H1 (cell line): ENCODE data around the gene ALDH1A3. TPM values are rescaled to one million over a fixed set of nuclear protein-coding genes. Genes with fewer than 3 reads are reported as not detected.

Source experiments
- CTCF ChIA-PET: fragments of 300-600 bp; sonication (Branson Sonifier 250); formaldehyde crosslinking; loops from one replicate; lab custom pipeline; 2021; ENCODE audit not compliant: partially characterized antibody; lab: Charles Lee
- POLR2A ChIA-PET: fragments of 300-600 bp; sonication (Branson Sonifier 250); formaldehyde crosslinking; loops from one replicate; lab custom pipeline; 2021; ENCODE audit warnings: inconsistent platforms; ENCODE audit not compliant: partially characterized antibody; lab: Charles Lee
- DNase-seq, 2 experiments: peaks; one replicate each; pipeline versions ENCODE4 v3.0.0 to v3.0.0-alpha.2; 2010 to 2022; ENCODE audit warnings: low spot score in 2 of 2, low read depth in 1 of 2, mixed read lengths in 1 of 2
- FAIRE-seq: peaks from 2 replicates; lab custom pipeline; 2011; peaks lifted over from hg19 to GRCh38; lab: Jason Lieb, UNC
- H2AFZ ChIP-seq: 2 replicates; pipeline ENCODE4 v1.8.1; 2012; ENCODE audit warnings: low read length, inconsistent platforms
- H2AK5ac ChIP-seq: 2 replicates; pipeline ENCODE4 v1.6.1; 2013; ENCODE audit warnings: low read depth, low read length
- H2BK120ac ChIP-seq: replicated peaks from 2 replicates; pipeline ENCODE3; 2013; ENCODE audit warnings: low read depth, low read length, inconsistent platforms
- H2BK12ac ChIP-seq: 2 replicates; pipeline ENCODE4 v1.6.1; 2013; ENCODE audit warnings: low read depth, low read length
- H2BK15ac ChIP-seq: 2 replicates; pipeline ENCODE4 v1.6.1; 2013; ENCODE audit warnings: low read length
- H2BK20ac ChIP-seq: 2 replicates; pipeline ENCODE4 v1.6.1; 2013; ENCODE audit warnings: low read length
- H2BK5ac ChIP-seq: 2 replicates; pipeline ENCODE4 v1.6.1; 2013; ENCODE audit warnings: low read depth, low read length
- H3K14ac ChIP-seq: 2 replicates; pipeline ENCODE4 v1.6.1; 2013; ENCODE audit warnings: inconsistent platforms; ENCODE audit not compliant: insufficient read length
- H3K18ac ChIP-seq: 2 replicates; pipeline ENCODE4 v1.6.1; 2013; ENCODE audit warnings: low read length; ENCODE audit errors: extremely low read depth
- H3K23ac ChIP-seq: 2 replicates; pipeline ENCODE4 v1.6.1; 2013; ENCODE audit warnings: inconsistent platforms; ENCODE audit not compliant: insufficient read length
- H3K23me2 ChIP-seq: 2 replicates; pipeline ENCODE4 v1.6.1; 2013; ENCODE audit warnings: low read depth, low read length
- H3K27ac ChIP-seq: 2 replicates; pipeline ENCODE4 v1.6.1; 2011; ENCODE audit warnings: low read depth, low read length, inconsistent platforms
- H3K27me3 ChIP-seq, 4 experiments: replicated peaks in 1 of 4; 1 replicate in 1 of 4; 2 replicates in 3 of 4; pipeline versions ENCODE4 v1.6.1 to v1.8.1; 2011 to 2013; ENCODE audit warnings: low read length in 3 of 4, mild to moderate bottlenecking in 3 of 4, inconsistent platforms in 2 of 4, mixed read lengths in 2 of 4, moderate library complexity in 1 of 4; ENCODE audit not compliant: control insufficient read depth in 3 of 4, insufficient read depth in 3 of 4; ENCODE audit errors: extremely low read depth in 1 of 4
- H3K36me3 ChIP-seq, 4 experiments: 2 replicates each; pipeline versions ENCODE4 v1.6.1 to v1.8.1; 2011 to 2013; ENCODE audit warnings: mild to moderate bottlenecking in 4 of 4, low read length in 3 of 4, moderate library complexity in 2 of 4, control low read depth in 1 of 4, inconsistent platforms in 1 of 4; ENCODE audit not compliant: insufficient read depth in 4 of 4, control insufficient read depth in 2 of 4
- H3K4ac ChIP-seq: replicated peaks from 2 replicates; pipeline ENCODE3; 2013; ENCODE audit warnings: low read length, low read depth, mixed read lengths, inconsistent platforms; ENCODE audit not compliant: insufficient read length
- H3K4me1 ChIP-seq, 4 experiments: replicated peaks in 1 of 4; 1 replicate in 1 of 4; 2 replicates in 3 of 4; pipeline versions ENCODE4 v1.6.1 to v1.8.1; 2011 to 2013; ENCODE audit warnings: low read length in 3 of 4, inconsistent platforms in 2 of 4, mixed read lengths in 1 of 4; ENCODE audit not compliant: insufficient read depth in 4 of 4, control insufficient read depth in 3 of 4
- H3K4me2 ChIP-seq, 2 experiments: 2 replicates each; pipeline versions ENCODE4 v1.6.1 to v1.8.1; 2011 to 2013; ENCODE audit warnings: low read depth in 2 of 2, low read length in 2 of 2, control low read depth in 1 of 2, inconsistent platforms in 1 of 2, mild to moderate bottlenecking in 1 of 2; ENCODE audit not compliant: insufficient read depth in 1 of 2
- H3K4me3 ChIP-seq, 4 experiments: fragments of 200-600, 300-600 bp in 1 of 4; sonication (generic), shearing (Covaris generic), sonication (Bioruptor Twin) in 1 of 4; 2 replicates each; pipeline versions ENCODE4 v1.5.1 to v1.8.1; 2011 to 2016; ENCODE audit warnings: low read length in 4 of 4, low read depth in 3 of 4, control low read depth in 2 of 4, inconsistent platforms in 2 of 4, mild to moderate bottlenecking in 2 of 4, mixed read lengths in 1 of 4, moderate library complexity in 1 of 4; ENCODE audit not compliant: insufficient read depth in 2 of 4; ENCODE audit errors: extremely low read depth in 1 of 4
- H3K56ac ChIP-seq: replicated peaks from 2 replicates; pipeline ENCODE3; 2013; ENCODE audit warnings: low read depth, mild to moderate bottlenecking, mixed read lengths, low read length, inconsistent platforms; ENCODE audit not compliant: insufficient read length
- H3K79me1 ChIP-seq: 2 replicates; pipeline ENCODE4 v1.6.1; 2013; ENCODE audit warnings: low read depth, low read length, control low read depth
- H3K79me2 ChIP-seq, 2 experiments: 2 replicates each; pipeline versions ENCODE4 v1.6.1 to v1.8.1; 2012 to 2013; ENCODE audit warnings: low read length in 2 of 2, mild to moderate bottlenecking in 2 of 2, inconsistent platforms in 1 of 2; ENCODE audit not compliant: insufficient read depth in 2 of 2, control insufficient read depth in 1 of 2
- H3K9ac ChIP-seq, 4 experiments: replicated peaks in 1 of 4; 1 replicate in 1 of 4; 2 replicates in 3 of 4; pipeline versions ENCODE4 v1.6.1 to v1.8.1; 2011 to 2013; ENCODE audit warnings: low read depth in 3 of 4, low read length in 3 of 4, control low read depth in 2 of 4, mild to moderate bottlenecking in 2 of 4, moderate library complexity in 2 of 4, inconsistent platforms in 1 of 4; ENCODE audit errors: extremely low read depth in 1 of 4
- H3K9me3 ChIP-seq, 2 experiments: 2 replicates each; pipeline versions ENCODE4 v1.6.1 to v1.8.1; 2012 to 2013; ENCODE audit warnings: mild to moderate bottlenecking in 2 of 2, moderate library complexity in 2 of 2, control low read depth in 1 of 2, inconsistent platforms in 1 of 2, low read depth in 1 of 2, low read length in 1 of 2, mixed read lengths in 1 of 2; ENCODE audit not compliant: insufficient read depth in 2 of 2
- H4K20me1 ChIP-seq, 2 experiments: replicated peaks in 1 of 2; 2 replicates each; pipeline versions ENCODE3 to v1.8.1; 2011 to 2013; ENCODE audit warnings: inconsistent platforms in 2 of 2, low read length in 2 of 2, mild to moderate bottlenecking in 1 of 2; ENCODE audit not compliant: insufficient read depth in 2 of 2, control insufficient read depth in 1 of 2
- H4K5ac ChIP-seq: 2 replicates; pipeline ENCODE4 v1.6.1; 2013; ENCODE audit warnings: low read length, low read depth, mixed read lengths, inconsistent platforms; ENCODE audit not compliant: insufficient read length
- H4K8ac ChIP-seq: 2 replicates; pipeline ENCODE4 v1.8.0; 2013; ENCODE audit warnings: mild to moderate bottlenecking, moderate library complexity, low read length, inconsistent platforms; ENCODE audit not compliant: insufficient read depth; ENCODE audit errors: extremely low read depth
- H4K91ac ChIP-seq: replicated peaks from 2 replicates; pipeline ENCODE3; 2013; ENCODE audit warnings: low read length, mixed read lengths, inconsistent platforms; ENCODE audit not compliant: insufficient read length
- CHD1 ChIP-seq: IDR thresholded peaks from 2 replicates; pipeline ENCODE4 v1.6.1; 2012; ENCODE audit warnings: low read depth, low read length, improper control_type of control experiment
- E2F6 ChIP-seq: IDR thresholded peaks from 2 replicates; pipeline ENCODE4 v1.6.1; 2012; ENCODE audit warnings: inconsistent platforms
- EP300 ChIP-seq, 2 experiments: IDR thresholded peaks; 1 replicate in 1 of 2; 2 replicates in 1 of 2; pipeline ENCODE4 v1.6.1; 2011 to 2012; ENCODE audit warnings: low read depth in 2 of 2, low read length in 2 of 2, mild to moderate bottlenecking in 2 of 2, borderline replicate concordance in 1 of 2, inconsistent platforms in 1 of 2, moderate library complexity in 1 of 2
- FOSL1 ChIP-seq: IDR thresholded peaks from 2 replicates; pipeline ENCODE4 v1.6.1; 2011; ENCODE audit warnings: mild to moderate bottlenecking, low read depth, low read length, moderate library complexity; ENCODE audit not compliant: insufficient read depth
- NRF1 ChIP-seq: IDR thresholded peaks from 2 replicates; pipeline ENCODE4 v1.6.1; 2011; ENCODE audit warnings: mild to moderate bottlenecking, low read depth, low read length, improper control_type of control experiment
- POU5F1 ChIP-seq: IDR thresholded peaks from 2 replicates; pipeline ENCODE4 v1.6.1; 2011; ENCODE audit warnings: low read depth, mild to moderate bottlenecking, low read length, moderate library complexity
- RAD21 ChIP-seq, 2 experiments: IDR thresholded peaks in 1 of 2; conservative IDR thresholded peaks in 1 of 2; 2 replicates each; pipeline ENCODE4 v1.6.1; 2011; ENCODE audit warnings: low read depth in 2 of 2, low read length in 2 of 2, improper control_type of control experiment in 1 of 2, inconsistent platforms in 1 of 2, mild to moderate bottlenecking in 1 of 2, moderate library complexity in 1 of 2
- SP4 ChIP-seq: IDR thresholded peaks from 2 replicates; pipeline ENCODE4 v1.6.1; 2012; ENCODE audit warnings: low read length, inconsistent platforms
- SRF ChIP-seq: IDR thresholded peaks from 2 replicates; pipeline ENCODE4 v1.6.1; 2011; ENCODE audit warnings: mild to moderate bottlenecking, low read depth, low read length, moderate library complexity
- SUZ12 ChIP-seq: fragments of 200-600 bp; sonication (generic); IDR thresholded peaks from 2 replicates; pipeline ENCODE4 v1.6.1; 2012; ENCODE audit warnings: mild to moderate bottlenecking, inconsistent platforms, low read length, moderate library complexity, mixed read lengths
- WGBS, 2 experiments: shearing (Covaris generic) in 1 of 2; methylation state at CpG; one replicate each; pipeline versions ENCODE4 v1.1.6 to v1.1.7; 2013 to 2015; ENCODE audit warnings: low lambda C conversion rate in 2 of 2, mixed read lengths in 2 of 2, inconsistent platforms in 1 of 2, low coverage in 1 of 2, missing lambda C conversion rate in 1 of 2; ENCODE audit not compliant: insufficient replicate concordance in 2 of 2, insufficient coverage in 1 of 2, insufficient read length in 1 of 2; ENCODE audit errors: extremely low coverage in 1 of 2, missing lambda C conversion rate in 1 of 2; 5-methylcytosine and 5-hydroxymethylcytosine counted together
- polyA plus RNA-seq, 7 experiments: library from polyadenylated mRNA; depleted of rRNA in 3 of 7; stranded (reverse) in 5 of 7; unstranded in 2 of 7; fragments of >200 nt in 5 of 7; fragments of 200-250 nt in 2 of 7; gene quantifications; 1 replicate in 5 of 7; 2 replicates in 1 of 7; 4 replicates in 1 of 7; pipeline versions ENCODE4 v1.2.1 to v1.2.3, GENCODE V29; 2011 to 2013; ENCODE audit warnings: missing spikeins in 2 of 7, mixed read lengths in 2 of 7
- total RNA-seq: library from RNA; stranded (reverse); fragmentation: NEBNext Ultra II Directional; extraction: Animal tissue kit (Norgen Biotek cat#: 25700); gene quantifications from 2 replicates; pipeline ENCODE4 v1.2.1, GENCODE V29; 2021
- TF ChIP-seq, protein P1 (sequence below): IDR thresholded peaks from 2 replicates; pipeline ENCODE4 v1.6.1; 2011; ENCODE audit warnings: low read length, improper control_type of control experiment

ALDH1A3 gene
- total and polyA plus RNA-seq, 2 of the 8 experiments (the other 6 are each of a cell fraction or from before 2014, with no cell fraction given), result 2.2 to 5.5 TPM

DNA sequence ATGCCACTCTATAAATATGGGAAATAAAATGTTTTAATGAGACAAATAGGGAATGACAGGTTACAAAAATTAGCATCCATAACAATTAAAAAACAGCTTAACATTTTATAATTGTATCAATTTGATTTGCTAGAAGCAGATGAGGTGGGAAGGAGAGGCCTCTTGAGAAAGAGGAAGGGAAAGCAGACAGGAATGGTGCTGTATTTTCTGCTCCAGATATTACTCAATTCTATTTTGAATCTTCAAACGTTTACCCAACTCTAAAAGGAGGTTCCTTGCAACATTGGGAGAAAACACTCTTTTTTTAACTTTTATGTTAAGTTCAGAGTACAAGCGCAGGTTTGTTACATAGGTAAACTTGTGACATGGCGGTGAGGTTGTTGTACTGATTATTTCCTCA, 44.9 kb upstream of the ALDH1A3 start:
- H3K36me3 ChIP-seq, result no peaks in the 10 kb centered on the region
- no peak overlapping the region for H4K8ac ChIP-seq
- POLR2A ChIA-PET, result no interaction called here
- H2BK20ac ChIP-seq, result no peak overlapping the region
- CTCF ChIA-PET, result no interaction called here
- no peaks in the 10 kb centered on the region for H3K23me2 ChIP-seq
- no peak overlapping the region for H3K4me3 ChIP-seq
- H3K4ac ChIP-seq, result no peak overlapping the region
- no peak overlapping the region for H3K14ac ChIP-seq
- no peak overlapping the region for H2BK15ac ChIP-seq
- H3K4me1 ChIP-seq, result no peaks in the 10 kb centered on the region
- H3K27ac ChIP-seq, result no peak overlapping the region
- no peak overlapping the region for H3K9ac ChIP-seq
- H3K23ac ChIP-seq, result no peak overlapping the region
- H4K20me1 ChIP-seq, result no peaks in the 10 kb centered on the region
- no peaks in the 10 kb centered on the region for H3K79me2 ChIP-seq
- no peak overlapping the region for H2AFZ ChIP-seq
- no peak overlapping the region for H3K56ac ChIP-seq
- no peak overlapping the region for H3K18ac ChIP-seq
- no peak for DNase-seq
- no peak overlapping the region for H2AK5ac ChIP-seq
- no peaks in the 10 kb centered on the region for H3K79me1 ChIP-seq
- WGBS, 2 experiments, result 78% methylated on average over 3 of the region's 3 CpGs; no CpG with 5 or more reads in 1 of the 2 experiments
- no peak overlapping the region for H2BK120ac ChIP-seq
- no peaks in the 10 kb centered on the region for H3K27me3 ChIP-seq
- H3K9me3 ChIP-seq, result no peaks in the 10 kb centered on the region
- H4K5ac ChIP-seq, result no peak overlapping the region
- H2BK5ac ChIP-seq, result no peak overlapping the region
- no peak overlapping the region for H4K91ac ChIP-seq
- no peak overlapping the region for H3K4me2 ChIP-seq
- H2BK12ac ChIP-seq, result no peak overlapping the region
- FAIRE-seq, result no peak
- TF ChIP-seq SUZ12 (no peak), RAD21 (IDR thresholded peaks at IDR 0.05 in 1 of 2, conservative IDR thresholded peaks at IDR 0.05 in 1 of 2; ENCODE audit: low read depth in 2 of 2, low read length in 2 of 2) (no peak), POU5F1 (no peak), SRF (no peak), EP300 (IDR thresholded peaks at IDR 0.05; ENCODE audit: borderline replicate concordance in 1 of 2, low read depth in 2 of 2, low read length in 2 of 2) (no peak), E2F6 (no peak), CHD1 (no peak), SP4 (no peak), NRF1 (no peak), FOSL1 (no peak)
- TF ChIP-seq, protein P1, sequence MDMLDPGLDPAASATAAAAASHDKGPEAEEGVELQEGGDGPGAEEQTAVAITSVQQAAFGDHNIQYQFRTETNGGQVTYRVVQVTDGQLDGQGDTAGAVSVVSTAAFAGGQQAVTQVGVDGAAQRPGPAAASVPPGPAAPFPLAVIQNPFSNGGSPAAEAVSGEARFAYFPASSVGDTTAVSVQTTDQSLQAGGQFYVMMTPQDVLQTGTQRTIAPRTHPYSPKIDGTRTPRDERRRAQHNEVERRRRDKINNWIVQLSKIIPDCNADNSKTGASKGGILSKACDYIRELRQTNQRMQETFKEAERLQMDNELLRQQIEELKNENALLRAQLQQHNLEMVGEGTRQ, result no peak
